Urothelium cell line (cell line): Measurements from ENCODE around the gene ZNF668.

Experiments
- DNase-seq: peaks from one replicate; pipeline ENCODE4 v3.0.0; 2011; ENCODE audit warnings: low spot score, mixed read lengths
- FAIRE-seq: peaks from 2 replicates; lab custom pipeline; 2011; peaks lifted over from hg19 to GRCh38; lab: Jason Lieb, UNC

ZNF668 gene

DNA sequence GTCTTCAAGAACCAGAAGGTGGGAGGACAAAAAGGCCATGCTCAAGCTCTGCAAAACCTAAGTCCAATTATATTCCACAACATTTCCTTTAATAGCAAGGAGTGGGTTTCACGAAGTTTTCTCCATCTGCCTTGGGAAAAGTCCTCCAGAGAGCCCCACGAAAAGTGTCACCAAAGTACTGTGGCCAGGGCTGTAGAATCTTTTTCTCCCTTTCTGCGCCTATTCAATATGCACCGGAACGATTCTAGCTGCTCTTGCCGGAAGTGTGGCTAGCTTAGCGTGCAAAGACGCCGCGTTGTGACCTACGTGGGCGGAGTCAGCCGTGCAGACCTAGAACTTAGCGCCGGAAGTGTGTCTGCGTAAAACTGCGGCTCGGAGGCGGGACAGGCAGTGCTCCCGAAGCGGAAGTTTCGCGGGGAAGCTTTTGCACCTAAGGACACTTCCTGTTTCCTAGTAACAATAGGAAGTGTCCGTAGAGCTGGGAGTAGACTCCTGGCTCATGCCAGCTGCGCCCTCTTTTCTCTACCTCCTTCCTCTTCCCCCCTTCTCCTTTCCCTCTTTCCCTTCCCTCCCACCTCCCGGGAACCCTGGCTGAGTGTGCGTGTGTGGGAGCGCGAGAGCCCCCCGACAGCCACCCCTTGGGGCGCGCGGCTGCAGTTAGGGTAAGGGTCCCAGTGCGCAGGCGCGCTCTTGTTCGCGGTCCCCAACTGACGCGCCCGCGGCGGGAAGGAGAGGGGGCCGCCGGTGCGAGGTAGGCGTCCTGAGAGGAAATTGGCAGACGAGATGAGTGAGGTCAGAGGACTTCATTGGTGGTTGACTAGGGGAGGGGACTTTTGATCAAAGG, at the start of gene ZNF668, which contains the start of gene ZNF646:
ZNF668 (minus strand) TSS at position 271 of the 844 bp plus-strand sequence. CDS start 9,781 bp downstream, outside the sequence.
ZNF646 (plus strand) TSS at position 453 of the 844 bp plus-strand sequence. CDS start 1,903 bp downstream, outside the sequence.
- no peak for FAIRE-seq

DNA sequence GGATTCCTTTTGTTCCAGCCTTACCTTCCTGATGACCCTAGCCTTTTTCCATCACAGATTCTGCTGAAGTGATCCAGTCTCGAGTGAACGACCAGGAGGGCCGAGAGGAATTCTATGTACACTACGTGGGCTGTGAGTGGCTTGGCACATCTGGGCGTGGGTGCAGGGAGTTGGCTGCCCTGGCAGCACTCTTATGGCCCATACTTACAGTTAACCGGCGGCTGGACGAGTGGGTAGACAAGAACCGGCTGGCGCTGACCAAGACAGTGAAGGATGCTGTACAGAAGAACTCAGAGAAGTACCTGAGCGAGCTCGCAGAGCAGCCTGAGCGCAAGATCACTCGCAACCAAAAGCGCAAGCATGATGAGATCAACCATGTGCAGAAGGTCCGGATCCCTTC, 46.1 kb upstream of the ZNF668 start:
- FAIRE-seq = no peak
- no peak for DNase-seq

More for the DNA sequence above, at the start of gene ZNF668, which contains the start of gene ZNF646:
- peak; percentile 93 for DNase-seq

DNA sequence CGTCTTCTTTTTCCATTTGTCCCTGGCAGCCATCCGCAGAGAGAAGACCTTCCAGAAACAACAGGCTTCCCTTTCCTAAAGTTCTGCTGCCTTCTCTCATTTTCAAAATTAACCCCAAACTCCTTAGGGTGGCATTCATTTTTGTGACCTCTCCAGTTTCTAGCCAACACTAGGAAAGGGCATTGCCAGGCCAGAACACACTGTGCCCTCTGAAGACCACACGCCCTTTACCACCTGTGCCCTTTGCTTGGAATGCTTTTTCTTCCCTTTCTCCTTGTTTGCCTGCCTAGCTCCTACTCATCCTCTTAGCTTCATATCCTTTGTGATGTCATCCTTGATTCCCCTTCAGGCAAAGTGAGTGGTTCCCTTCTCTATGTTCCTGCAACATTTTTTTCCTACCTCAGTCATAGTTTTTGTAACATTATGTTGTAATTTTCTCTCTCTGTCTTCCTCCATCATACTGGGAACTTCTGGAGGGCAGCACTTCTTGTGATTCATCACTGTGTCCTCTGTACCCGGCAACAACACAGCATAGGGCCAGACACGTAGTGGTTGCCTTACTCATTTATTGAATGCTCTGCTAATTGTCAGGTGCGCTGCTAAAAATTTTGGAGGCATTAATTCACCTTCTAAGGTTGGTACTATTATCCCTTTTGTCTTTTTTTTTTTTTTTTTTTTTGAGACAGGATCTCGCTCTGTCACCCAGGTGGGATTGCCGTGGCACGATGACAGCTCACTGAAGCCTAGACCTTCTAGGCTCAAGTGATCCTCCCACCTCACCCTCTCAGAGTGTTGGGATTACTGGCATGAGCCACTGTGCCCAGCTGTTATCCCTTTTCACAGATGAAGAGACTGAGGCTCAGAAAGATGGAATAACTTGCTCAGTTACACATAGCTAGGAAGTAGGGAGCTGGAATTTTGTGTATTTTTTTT, 44.4 kb upstream of the ZNF668 start:
- FAIRE-seq (no peak), DNase-seq (no peak)

DNA sequence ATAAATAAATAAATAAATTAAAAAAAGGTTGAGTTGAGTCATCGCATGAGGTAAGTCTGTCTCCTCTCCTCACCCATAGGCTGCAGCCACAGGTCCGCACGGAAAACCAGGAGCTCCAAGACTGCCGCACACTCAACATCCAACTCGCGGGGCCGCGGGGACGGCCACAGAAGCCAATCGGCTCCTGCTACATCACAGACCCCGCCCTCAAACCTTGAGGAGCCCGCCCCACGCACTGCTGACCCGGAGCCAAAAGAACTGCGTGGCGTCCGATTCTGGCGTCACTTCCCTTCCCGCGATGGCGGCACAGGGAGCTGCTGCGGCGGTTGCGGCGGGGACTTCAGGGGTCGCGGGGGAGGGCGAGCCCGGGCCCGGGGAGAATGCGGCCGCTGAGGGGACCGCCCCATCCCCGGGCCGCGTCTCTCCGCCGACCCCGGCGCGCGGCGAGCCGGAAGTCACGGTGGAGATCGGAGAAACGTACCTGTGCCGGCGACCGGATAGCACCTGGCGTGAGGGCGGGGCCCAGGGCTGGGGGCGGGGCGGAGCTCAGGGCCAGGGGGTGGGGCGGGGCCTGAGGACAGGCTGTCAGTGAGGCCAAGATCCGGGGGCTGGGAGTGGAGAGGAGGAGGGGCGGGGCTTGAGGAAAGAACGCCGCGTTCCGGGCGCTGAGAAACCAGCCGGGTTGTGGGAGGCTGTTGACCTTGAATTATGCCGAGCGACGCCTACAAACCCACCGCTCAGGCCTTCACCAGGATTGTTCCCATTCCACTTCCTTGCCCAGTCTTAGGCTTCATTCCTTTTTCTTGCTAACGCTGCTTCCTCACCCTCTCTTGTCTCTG, 43.6 kb upstream of the ZNF668 start, which contains the start of gene KAT8:
KAT8 (plus strand) TSS at position 281 of the 839 bp plus-strand sequence; CDS start at position 299, 18 bp downstream.
- FAIRE-seq (no peak), DNase-seq (peak; percentile 94)

DNA sequence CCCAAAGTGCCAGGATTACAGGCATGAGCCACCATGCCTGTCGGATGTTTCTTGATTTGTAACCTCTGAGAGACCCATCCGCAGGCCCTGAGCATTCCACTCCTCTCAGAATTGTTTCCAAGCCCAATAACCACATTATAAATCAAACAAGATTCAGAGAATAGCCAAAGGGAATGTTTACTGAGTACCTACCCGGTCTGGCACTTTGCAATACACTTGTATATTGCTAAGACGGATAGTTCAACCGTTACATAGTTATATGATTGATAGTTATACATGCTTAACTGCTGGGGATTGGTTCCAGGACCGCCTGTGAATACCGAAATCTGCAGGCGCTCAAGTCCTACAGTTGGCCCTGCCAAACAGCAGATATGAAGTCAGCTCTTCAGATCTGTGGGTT, 40.4 kb upstream of the ZNF668 start:
- DNase-seq = no peak
- FAIRE-seq = no peak

DNA sequence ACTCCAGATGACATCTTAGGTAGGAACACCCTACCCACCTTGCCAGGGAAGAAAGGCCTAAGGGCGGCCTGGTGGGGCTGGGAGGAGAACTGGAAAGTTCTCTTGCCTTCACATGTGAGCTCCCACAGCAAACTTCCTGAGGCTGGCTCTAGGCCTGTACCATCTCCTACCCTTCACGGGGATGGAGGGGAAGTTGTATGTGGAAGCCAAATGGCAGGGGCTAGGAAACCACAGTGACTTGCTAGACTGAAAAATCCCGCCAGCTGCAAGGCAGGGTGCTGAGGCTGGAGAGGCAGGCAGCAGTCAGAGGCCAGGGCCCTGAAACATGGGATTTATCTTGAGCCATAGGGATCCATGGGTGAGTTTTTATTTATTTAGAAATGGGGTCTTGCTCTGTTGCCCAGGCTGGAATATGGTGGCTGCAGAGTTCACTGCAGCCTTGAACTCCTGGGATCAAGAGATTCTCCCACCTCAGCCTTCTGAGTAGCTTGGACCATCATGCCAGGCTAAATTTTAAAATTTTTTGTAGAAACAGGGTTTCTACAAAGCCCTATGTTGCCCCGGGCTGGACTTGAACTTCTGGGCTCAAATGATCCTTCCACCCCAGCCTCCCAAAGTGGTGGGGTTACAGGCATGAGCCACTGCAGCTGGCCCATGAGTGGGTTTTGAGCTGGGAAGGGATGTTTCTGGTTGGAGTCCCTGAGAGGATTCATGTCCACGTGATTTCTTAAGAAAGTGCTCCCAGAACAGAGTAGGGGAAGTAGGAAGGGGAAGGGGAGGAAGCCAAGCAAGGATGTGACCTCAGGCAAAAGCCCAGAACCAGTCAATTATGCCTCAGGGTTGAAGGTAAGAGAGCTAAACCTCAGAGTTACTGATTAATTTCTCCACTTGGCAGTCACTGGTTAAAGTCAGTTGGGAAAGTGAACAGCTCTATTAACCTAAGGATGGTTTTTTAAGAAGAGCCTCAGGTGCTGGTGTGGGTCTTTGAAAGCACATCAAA, 39.4 kb upstream of the ZNF668 start:
- FAIRE-seq = no peak
- no peak for DNase-seq

DNA sequence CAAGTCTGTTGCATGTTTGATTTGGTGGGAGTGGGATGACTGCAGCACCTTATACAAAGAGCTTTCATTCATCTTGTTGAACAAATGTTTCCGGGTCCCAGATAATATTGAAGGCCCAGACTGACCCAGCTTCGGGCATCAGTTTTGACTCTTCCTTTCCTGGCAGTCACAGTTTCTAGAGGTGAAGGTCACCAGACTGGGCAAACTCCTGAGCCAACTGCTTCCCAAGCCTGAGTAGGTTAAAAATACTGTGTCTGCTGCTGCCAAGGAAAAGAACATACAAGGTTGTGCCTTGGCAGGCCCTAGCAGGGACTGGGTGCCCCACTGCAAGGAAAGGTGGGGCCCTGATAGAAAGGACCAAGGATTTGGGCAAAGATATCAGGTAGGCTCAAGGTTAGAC, 38.7 kb upstream of the ZNF668 start:
- DNase-seq (no peak), FAIRE-seq (no peak)

DNA sequence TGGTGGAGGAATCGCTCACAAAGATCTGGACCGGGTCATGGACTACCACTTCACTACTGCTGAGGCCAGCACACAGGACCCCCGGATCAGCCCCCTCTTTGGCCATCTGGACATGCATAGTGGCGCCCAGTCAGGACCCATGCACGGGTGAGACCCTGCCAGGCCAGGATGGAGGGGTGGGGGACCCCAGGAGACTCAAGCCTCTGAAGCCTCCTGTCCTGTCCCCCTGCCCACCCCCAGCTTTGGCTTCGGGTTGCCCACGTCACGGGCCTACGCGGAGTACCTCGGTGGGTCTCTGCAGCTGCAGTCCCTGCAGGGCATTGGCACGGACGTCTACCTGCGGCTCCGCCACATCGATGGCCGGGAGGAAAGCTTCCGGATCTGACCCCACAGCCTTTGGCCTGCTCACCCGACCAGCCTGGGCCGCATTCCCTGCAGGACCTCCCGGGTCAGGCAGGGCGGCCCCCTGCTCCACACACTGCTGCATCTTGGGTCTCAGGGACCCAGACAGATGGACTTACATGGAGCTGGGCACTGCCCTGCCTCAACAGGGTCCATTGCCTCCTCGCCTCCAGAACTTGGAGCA, 37.9 kb upstream of the ZNF668 start:
- no peak for FAIRE-seq
- no peak for DNase-seq

DNA sequence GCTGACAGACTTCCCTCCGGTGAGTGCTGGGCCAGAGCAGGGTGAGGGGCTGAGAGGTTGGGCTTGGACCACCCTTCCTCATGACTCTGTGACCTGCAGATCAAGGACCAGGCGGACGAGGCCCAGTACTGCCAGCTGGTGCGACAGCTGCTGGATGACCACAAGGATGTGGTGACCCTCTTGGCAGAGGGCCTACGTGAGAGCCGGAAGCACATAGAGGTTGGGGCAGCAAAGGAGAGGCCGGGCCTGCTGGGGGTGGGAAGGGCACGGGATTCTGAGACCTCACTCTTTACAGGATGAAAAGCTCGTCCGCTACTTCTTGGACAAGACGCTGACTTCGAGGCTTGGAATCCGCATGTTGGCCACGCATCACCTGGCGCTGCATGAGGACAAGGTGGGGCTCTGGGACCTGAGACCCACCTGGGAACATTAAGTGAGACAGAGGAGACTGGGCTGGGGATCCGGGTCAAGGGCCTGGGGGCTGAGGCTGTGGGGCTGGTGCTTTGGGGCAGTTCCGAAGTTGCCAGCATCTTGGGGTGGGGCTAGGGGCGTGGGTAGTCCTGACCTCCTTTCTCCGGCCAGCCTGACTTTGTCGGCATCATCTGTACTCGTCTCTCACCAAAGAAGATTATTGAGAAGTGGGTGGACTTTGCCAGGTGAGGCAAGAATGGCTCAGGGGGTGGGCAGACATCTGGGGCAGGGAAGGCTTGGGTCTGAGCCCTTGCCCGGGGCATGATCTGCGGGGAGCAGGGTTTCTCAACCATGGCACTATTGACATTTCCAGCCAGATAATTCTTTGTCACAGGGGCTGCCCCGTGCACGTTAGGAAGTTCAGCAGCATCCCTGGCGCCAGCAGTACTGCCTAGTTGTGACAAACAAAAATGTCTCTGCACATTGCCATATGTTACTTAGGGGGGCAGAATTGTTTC, 36.3 kb upstream of the ZNF668 start:
- FAIRE-seq = no peak

DNA sequence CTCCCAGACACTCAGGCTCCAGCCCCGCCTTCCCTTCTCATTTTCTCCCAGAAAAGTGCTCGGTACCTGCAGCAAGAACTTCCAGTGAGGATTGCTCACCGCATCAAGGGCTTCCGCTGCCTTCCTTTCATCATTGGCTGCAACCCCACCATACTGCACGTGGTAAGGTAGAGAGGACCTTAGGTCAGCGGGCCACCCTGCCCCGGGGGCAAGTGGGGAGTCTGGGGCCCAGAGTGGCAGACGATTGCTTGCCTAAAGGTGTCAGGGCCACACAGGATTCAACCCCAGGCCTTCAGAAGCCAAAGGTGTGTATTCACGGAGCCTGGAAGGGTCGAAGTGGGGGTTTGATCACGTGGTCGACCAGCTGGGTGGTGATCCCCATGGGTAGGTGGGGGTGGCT, 35.6 kb upstream of the ZNF668 start:
- no peak for DNase-seq
- FAIRE-seq = no peak

More for the DNA sequence above, 36.3 kb upstream of the ZNF668 start:
- no peak for DNase-seq

DNA sequence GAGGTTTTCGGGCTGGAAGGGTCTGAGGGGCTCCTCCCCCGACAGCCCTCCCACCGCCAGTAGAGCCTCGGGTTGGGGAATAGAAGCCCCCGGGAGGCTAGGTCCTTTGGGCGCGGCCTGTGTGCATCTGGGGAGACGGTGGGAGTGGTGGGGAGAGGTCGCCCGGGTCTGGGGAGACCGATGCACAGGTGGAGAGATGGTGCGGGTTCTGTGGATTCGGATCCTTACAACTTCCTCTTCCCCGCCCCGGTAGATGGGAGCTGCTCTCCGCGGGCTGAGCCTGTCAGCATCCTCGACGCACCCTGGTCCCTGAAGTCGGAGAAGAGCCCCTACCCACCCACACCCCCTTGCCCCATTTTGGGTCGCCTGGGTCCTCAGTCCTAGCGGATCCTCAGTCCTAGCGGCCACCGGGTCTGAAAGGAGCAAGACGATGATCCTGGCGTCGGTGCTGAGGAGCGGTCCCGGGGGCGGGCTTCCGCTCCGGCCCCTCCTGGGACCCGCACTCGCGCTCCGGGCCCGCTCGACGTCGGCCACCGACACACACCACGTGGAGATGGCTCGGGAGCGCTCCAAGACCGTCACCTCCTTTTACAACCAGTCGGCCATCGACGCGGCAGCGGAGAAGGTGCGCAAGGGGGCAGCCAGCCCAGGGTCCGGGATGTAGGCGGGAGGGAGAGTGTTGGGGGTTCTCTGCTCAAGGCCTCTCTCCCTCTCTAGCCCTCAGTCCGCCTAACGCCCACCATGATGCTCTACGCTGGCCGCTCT, 34.9 kb upstream of the ZNF668 start:
- DNase-seq (no peak), FAIRE-seq (no peak)

DNA sequence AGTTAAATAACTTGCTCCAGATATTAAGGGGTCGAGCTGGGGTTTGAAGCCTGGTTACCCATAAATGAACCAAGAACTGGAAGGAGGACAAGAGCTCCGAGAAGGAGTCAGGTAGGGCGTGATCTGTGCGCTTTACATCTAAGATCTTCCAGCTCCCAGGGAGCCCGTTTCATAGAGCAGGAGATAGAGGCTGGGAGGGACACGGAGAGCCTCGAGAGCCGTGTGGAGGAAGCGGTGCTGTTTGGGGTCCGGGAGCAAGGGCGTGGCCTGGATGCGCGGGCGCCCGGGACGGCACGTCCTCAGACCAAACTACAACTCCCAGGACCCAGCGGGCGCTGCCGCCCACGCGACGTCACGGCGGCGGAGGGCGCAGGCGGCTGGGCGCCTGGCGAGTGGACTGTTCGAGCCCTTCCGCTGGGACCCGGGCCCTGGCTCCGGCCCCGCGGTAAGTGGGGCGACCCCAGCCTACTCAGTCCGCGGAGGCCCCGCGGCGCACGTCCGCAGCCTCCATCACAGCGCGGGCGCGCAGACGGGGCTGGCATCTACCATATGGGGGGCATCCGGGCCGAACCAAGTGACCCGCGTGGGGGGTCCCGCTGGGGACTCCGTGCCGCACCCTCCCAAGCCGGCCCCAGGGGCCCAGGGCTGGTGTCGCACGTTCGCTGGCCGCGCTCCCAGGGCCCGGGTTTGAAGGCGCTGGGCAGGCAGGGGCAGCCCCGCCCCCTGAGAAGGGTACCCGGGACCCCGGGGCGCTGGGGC, 34.2 kb upstream of the ZNF668 start, which contains the start of gene BCKDK:
BCKDK (plus strand) TSS at position 352 of the 759 bp plus-strand sequence. CDS start 838 bp downstream, outside the sequence.
- DNase-seq = peak; percentile 84
- FAIRE-seq = no peak

DNA sequence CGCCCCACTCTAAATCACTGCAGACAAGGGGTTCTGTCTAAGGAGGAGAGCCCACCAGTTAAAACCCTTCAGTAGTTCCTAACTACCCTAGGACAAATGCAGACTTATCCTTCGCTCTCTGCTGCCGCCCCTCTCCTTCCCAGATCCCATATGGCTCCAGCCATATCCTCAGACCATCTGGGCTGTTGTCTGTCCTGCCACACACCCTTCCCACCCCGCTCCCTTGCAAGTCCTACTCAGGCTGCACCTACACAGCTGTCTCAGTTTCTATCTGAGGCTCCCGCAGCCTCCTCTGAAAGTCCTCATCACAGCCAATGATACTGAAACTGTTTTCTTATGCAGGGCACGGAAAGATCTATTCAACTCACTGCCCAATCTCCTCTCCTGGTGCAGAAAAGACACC, 33.4 kb upstream of the ZNF668 start:
- FAIRE-seq (no peak), DNase-seq (no peak)

DNA sequence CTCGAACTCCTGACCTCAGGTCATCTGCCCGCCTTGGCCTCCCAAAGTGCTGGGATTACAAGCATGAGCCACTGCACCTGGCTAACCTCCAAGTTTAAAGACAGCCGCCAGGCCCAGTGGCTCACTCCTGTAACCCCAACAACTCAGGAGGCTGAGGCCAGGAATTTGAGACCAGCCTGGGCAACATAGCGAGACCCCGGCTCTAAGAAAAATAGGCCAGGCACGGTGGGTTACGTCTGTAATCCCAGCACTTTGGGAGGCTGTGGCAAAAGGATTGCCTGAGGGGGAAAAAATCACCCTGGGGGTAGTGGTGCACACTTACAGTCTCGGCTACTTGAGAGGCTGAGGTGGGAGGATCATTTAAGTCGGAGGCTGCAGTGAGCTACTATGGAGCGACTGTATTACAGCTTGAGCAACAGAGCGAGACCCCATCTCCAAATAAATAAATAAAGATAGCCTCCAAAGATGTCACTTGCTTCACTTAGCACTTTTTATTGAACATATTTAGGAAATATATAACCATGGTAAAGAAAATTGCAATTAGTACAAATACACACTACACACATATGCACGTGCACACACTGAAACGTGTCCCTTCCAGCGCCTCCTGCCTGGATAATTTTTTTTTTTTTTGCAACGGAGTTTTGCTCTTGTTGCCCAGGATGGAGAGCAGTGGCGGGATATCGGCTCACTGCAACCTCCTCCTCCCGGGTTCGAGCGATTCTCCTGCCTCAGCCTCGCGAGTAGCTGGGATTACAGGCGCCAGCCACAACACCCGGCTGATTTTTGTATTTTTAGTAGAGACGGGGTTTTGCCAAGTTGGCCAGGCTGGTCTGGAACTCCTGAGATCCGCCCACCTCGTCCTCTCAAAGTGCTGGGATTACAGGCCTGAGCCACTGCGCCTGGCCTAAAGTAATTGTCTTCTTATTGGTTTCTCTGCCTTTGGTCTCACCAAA, 32.7 kb upstream of the ZNF668 start:
- FAIRE-seq (no peak), DNase-seq (no peak)

DNA sequence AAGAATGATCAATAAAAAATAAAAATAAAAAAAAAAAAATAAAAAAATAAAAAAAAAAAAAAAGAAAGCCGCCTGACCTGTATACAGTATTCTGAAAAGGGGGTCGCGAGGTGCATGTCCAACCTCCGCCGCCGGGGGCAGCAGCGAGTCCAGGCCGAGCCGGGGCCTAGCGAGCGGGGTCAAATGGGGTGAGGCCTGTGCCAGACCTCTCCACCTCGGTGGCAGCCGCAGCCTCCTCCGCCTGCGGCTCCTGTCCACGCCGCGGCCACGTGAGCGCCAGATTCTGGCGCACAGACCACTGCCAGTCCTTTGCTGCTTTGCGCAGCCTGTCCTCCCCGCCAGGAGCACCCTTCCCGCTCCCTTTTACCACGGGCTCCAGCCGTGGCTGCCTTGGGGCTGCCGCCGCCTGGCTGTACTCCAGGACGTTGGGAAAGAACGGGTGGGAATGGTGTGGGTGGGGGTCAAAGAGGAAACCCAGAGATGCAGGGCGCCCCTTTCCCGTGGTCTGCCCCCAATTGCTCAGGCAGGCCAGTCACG, 31.7 kb upstream of the ZNF668 start:
- no peak for FAIRE-seq
- DNase-seq = peak; percentile 74
